GM13977 (cell line): ENCODE results near the gene HLA-DMB.

Source experiments
- DNase-seq: peaks from one replicate; pipeline ENCODE4 v3.0.0; 2012; ENCODE audit warnings: low spot score
- in situ Hi-C: fragments of 300-500 bp; cut with MboI; formaldehyde crosslinking; loops from one replicate; pipeline ENCODE4 v1.12.0; 2022; ENCODE audit warnings: low sequenced_read_pairs, low pct_unique_long_range_greater_than_20kb, mixed read lengths, inconsistent platforms; ENCODE audit not compliant: unreplicated experiment
- TF ChIP-seq, protein P1 (sequence below): IDR thresholded peaks from 2 replicates; pipeline ENCODE4 v1.5.1; 2012; ENCODE audit warnings: mild to moderate bottlenecking, control low read depth; ENCODE audit not compliant: insufficient read depth; ENCODE audit errors: extremely low read depth, missing control alignments

Gene HLA-DMB

DNA sequence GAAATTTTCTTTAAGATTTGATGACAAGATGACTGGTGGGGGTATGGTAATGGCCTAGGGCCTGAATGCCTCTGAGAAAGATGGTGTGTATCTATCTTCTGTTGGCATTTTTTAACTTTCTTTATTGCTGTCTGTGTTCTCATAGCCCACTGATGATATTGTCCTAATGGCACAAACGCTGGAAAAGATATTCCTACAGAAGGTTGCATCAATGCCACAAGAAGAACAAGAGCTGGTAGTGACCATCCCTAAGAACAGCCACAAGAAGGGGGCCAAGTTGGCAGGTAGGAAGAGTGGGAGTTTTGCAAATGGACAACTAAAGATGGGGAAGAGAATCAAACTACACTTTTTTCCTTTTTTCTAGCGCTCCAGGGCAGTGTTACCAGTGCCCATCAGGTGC, 35.1 kb upstream of the HLA-DMB start:
- DNase-seq: no peak
- in situ Hi-C loops: loop anchor here (10.0 kb wide), 1 partner anchor 91 kb away; no protein-coding TSS in a partner anchor
- TF ChIP-seq, protein P1, sequence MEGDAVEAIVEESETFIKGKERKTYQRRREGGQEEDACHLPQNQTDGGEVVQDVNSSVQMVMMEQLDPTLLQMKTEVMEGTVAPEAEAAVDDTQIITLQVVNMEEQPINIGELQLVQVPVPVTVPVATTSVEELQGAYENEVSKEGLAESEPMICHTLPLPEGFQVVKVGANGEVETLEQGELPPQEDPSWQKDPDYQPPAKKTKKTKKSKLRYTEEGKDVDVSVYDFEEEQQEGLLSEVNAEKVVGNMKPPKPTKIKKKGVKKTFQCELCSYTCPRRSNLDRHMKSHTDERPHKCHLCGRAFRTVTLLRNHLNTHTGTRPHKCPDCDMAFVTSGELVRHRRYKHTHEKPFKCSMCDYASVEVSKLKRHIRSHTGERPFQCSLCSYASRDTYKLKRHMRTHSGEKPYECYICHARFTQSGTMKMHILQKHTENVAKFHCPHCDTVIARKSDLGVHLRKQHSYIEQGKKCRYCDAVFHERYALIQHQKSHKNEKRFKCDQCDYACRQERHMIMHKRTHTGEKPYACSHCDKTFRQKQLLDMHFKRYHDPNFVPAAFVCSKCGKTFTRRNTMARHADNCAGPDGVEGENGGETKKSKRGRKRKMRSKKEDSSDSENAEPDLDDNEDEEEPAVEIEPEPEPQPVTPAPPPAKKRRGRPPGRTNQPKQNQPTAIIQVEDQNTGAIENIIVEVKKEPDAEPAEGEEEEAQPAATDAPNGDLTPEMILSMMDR: no peak

DNA sequence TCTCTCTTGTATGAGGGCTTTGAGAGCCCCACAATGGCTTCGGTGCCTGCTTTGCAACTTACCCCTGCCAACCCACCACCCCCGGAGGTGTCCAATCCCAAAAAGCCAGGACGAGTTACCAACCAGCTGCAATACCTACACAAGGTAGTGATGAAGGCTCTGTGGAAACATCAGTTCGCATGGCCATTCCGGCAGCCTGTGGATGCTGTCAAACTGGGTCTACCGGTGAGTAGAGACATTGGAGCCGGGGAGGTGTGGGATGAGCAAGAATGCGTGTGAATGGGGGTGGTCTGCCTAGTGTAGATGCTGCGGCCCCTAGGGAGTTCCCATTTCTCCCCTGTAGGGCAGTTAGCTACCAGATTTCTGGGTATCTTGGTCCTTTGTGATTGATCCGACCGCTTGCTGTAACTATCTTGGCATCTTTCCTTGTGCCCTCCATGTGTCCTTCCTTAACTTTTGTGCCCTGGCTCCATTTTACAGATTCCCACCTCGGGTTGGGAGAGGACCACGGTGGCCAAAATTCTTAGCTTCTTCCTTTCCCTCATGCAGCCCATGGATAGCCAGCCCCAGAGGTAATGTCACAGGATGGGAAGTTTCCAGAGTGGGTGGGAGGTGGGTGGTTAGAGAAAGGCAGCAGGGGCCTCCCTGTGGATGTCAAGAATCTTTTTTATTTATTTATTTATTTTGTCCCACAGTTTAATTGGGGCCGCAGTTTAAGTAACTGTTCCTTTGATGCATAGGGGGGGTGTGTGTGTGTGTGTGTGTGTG, 33.9 kb upstream of the HLA-DMB start:
- in situ Hi-C loops: loop anchor here (10.0 kb wide), 1 partner anchor 90 kb away; no protein-coding TSS in a partner anchor
- no peak for DNase-seq
- TF ChIP-seq, protein P1: no peak

DNA sequence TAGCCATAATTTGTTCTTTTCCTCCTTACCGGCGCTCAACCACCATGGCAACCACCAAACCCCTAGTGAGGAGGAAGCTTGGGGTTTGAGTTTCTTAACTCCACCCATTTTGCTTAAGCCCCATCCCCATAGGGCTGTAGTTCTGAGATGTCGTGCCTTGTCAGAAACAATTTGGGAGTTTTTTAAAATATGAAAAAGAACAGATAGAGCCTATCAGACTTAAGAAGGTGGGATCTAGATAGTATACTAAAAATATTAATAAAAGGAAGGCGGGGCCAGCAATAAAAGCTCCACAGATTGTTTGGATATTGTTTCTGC, 33.1 kb upstream of the HLA-DMB start:
- in situ Hi-C loops: loop anchor here (10.0 kb wide), 1 partner anchor 89 kb away; no protein-coding TSS in a partner anchor
- TF ChIP-seq, protein P1: no peak
- peak; percentile 48 for DNase-seq

DNA sequence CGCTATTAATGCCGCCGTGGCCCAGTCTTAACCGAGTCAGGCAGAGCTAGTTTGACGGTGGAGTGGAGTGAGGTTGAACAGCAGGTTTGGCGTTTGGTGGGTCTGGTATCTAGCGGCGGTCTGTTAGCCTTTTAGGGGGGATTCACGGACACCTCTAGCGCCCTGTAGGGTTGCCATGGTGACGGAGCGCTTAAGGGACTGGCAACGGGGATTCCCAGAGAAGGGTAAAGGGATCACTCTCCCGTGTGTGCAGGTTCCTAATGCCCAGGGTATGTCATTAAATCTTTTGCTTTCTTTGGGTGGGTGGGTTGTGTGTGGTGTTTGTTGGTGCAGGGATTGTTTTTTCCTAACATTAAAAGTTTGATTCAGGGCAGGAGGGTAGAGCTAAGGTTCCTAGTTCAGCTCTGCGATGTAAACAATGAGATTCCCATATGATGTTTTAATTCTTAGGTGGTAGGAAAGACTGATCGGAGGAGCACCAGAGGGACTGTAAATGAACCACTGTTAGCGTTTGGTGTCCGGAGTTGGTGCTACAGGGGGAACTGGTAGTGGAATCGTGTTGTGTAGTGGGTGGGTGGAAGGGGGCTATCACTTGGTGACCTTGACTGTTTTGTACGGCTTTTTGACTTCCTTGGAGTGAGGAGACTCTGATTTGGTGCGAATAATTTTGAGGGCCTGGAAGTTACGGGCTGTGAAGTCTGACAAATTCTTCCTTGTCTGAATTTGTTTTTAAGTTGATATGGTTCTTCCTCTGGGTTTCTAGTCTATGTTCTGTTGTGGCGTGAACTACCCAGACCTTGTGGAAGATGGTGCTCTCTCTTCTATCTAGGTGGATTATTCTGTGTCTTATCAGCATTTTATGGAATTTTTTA, 32.6 kb upstream of the HLA-DMB start:
- in situ Hi-C loops: loop anchor here (10.0 kb wide), 1 partner anchor 89 kb away; no protein-coding TSS in a partner anchor
- TF ChIP-seq, protein P1: no peak
- peak; percentile 40 for DNase-seq

DNA sequence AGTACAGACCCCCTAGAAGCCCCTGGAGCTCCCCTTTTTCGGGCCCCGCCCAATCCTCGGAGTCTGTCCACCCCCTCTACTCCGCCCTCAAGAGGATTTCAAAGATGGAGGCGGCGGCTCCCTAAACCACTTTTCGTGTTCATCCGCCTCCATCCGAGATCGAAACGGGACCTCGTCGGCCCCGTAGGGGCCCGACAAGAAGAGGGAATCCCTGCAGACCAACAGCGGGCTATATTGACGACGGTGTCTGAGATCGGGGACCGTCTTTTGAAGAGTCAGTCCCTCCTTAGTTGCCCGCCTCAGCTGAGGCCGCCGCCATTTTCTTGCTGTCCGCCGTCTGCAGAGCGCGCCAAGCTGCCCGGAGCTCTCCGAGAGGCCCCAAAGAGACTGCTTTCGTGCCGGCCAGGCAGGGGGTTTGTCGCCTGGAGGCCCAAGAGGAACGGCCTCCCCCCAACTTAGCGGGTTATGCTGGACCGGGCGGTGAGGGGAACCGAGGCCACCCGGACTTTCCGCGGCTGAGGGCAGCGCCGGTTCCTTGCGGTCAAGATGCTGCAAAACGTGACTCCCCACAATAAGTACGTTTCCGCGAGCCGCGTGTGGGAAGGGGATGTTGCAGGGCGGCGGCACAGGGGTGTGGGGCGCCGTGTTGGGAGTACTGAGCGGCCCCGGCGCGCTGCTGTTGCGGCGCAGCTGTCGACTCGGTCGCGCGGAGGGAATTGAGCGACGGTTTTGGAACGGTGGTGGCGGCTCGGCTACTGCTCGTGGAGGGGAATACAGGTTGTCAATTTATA, 31.7 kb upstream of the HLA-DMB start:
- peak; percentile 75 for DNase-seq
- TF ChIP-seq, protein P1: no peak
- in situ Hi-C loops: loop anchor here (10.0 kb wide), 1 partner anchor 88 kb away; no protein-coding TSS in a partner anchor
